GM23248 (cell line): ENCODE measurements around the gene ENOX1. TPM values are rescaled to one million over a fixed set of nuclear protein-coding genes. Genes with fewer than 3 reads are reported as not detected.

ENCODE experiments used
- DNase-seq: peaks from one replicate; pipeline ENCODE4 v3.0.0-alpha.2; 2015
- H2AFZ ChIP-seq: fragments of 200-600 bp; sonication (generic); 2 replicates; pipeline ENCODE4 v1.6.1; 2016; ENCODE audit warnings: antibody characterized with exemption
- H3F3A ChIP-seq: fragments of 200-600 bp; sonication (generic); 2 replicates; pipeline ENCODE4 v1.6.1; 2016; ENCODE audit warnings: mild to moderate bottlenecking, antibody characterized with exemption, mixed run types; ENCODE audit not compliant: insufficient read depth
- H3K27ac ChIP-seq: fragments of 200-600 bp; sonication (generic); 2 replicates; pipeline ENCODE4 v1.5.1; 2016; ENCODE audit warnings: mild to moderate bottlenecking
- H3K27me3 ChIP-seq: fragments of 200-600 bp; sonication (generic); replicated peaks from 2 replicates; pipeline ENCODE4 v1.6.1; 2016; ENCODE audit warnings: mild to moderate bottlenecking; ENCODE audit not compliant: insufficient read depth
- H3K36me3 ChIP-seq: fragments of 200-600 bp; sonication (generic); 2 replicates; pipeline ENCODE4 v1.6.1; 2016; ENCODE audit warnings: low read depth, mild to moderate bottlenecking
- H3K4me1 ChIP-seq: fragments of 200-600 bp; sonication (generic); 2 replicates; pipeline ENCODE4 v1.6.1; 2016; ENCODE audit warnings: mild to moderate bottlenecking; ENCODE audit not compliant: insufficient read depth
- H3K4me2 ChIP-seq: fragments of 200-600 bp; sonication (generic); one replicate; pipeline ENCODE4 v1.6.1; 2016; ENCODE audit warnings: mild to moderate bottlenecking; ENCODE audit not compliant: unreplicated experiment
- H3K4me3 ChIP-seq: fragments of 200-600 bp; sonication (generic); 2 replicates; pipeline ENCODE4 v1.5.1; 2016; ENCODE audit warnings: mild to moderate bottlenecking
- H3K79me2 ChIP-seq: fragments of 200-600 bp; sonication (generic); 2 replicates; pipeline ENCODE4 v1.6.1; 2016; ENCODE audit warnings: mild to moderate bottlenecking; ENCODE audit not compliant: insufficient read depth
- H3K9ac ChIP-seq: fragments of 200-600 bp; sonication (generic); 2 replicates; pipeline ENCODE4 v1.6.1; 2016; ENCODE audit warnings: mild to moderate bottlenecking
- H3K9me2 ChIP-seq: fragments of 200-600 bp; sonication (generic); 2 replicates; pipeline ENCODE4 v1.6.1; 2016; ENCODE audit warnings: mixed run types, mild to moderate bottlenecking, moderate library complexity; ENCODE audit not compliant: insufficient read depth
- H3K9me3 ChIP-seq: fragments of 200-600 bp; sonication (generic); one replicate; pipeline ENCODE4 v1.6.1; 2017; ENCODE audit warnings: low read depth
- H4K20me1 ChIP-seq: fragments of 200-600 bp; sonication (generic); 2 replicates; pipeline ENCODE4 v1.6.0; 2016; ENCODE audit not compliant: insufficient read depth
- EZH2 ChIP-seq: fragments of 200-600 bp; sonication (generic); IDR thresholded peaks from 2 replicates; pipeline ENCODE4 v1.6.1; 2018; ENCODE audit warnings: antibody characterized with exemption, mild to moderate bottlenecking; ENCODE audit not compliant: insufficient read depth, poor library complexity, severe bottlenecking
- EZH2phosphoT487 ChIP-seq: fragments of 200-600 bp; sonication (generic); IDR thresholded peaks from 2 replicates; pipeline ENCODE4 v1.6.1; 2018; ENCODE audit warnings: antibody characterized with exemption, moderate library complexity, mild to moderate bottlenecking, low read depth; ENCODE audit not compliant: insufficient read depth
- WGBS, 2 experiments: methylation state at CpG; one replicate each; pipeline ENCODE4 v1.1.6; 2015 to 2017; ENCODE audit warnings: low lambda C conversion rate in 2 of 2, low coverage in 1 of 2; ENCODE audit errors: missing lambda C conversion rate in 2 of 2; 5-methylcytosine and 5-hydroxymethylcytosine counted together
- in situ Hi-C: fragments of 300-500 bp; cut with MboI; formaldehyde crosslinking; loops from 2 replicates; pipeline ENCODE4 v1.15.0; 2020
- polyA plus RNA-seq: library from polyadenylated mRNA; unstranded; fragments of >200 nt; fragmentation: Nextera tagmentation; extraction: Ambion mirVana; gene quantifications from 2 replicates; pipeline ENCODE4 v1.2.1, GENCODE V29; 2016
- total RNA-seq: library from RNA; depleted of rRNA; stranded (reverse); fragments of >200 nt; shearing (Covaris generic); gene quantifications from 2 replicates; pipeline ENCODE4 v1.2.3, GENCODE V29; 2014

The ENOX1 gene
- total and polyA plus RNA-seq, 2 experiments from 2014 or later, result 1.8 to 3.2 TPM

DNA sequence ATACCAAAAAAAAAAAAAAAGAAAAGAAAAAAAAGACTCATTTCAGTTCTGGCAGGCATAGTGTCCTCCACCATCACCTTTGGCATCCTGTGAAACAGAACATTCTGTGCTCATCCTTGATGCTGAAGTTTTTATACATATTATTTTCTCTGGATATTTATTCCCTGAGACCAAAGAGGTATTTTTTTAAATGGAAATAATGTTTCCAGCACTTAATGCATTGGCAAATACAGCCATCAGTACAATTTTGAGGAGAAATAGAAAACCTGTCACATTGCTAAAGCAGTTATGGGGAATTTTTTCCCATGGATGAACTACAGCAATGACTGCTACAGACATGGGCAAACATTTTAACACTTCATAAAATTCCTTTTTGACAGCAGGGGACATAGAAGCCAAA is 451.0 kb downstream of the ENOX1 start:
- Histone ChIP-seq H3K4me1 (no peaks in the 10 kb centered on the region), H4K20me1 (no peaks in the 10 kb centered on the region), H2AFZ (no peak overlapping the region), H3K4me3 (no peak overlapping the region), H3K9ac (no peak overlapping the region), H3K27ac (no peak overlapping the region), H3F3A (no peaks in the 10 kb centered on the region), H3K4me2 (no peak overlapping the region), H3K27me3 (no peaks in the 10 kb centered on the region), H3K36me3 (no peaks in the 10 kb centered on the region), H3K9me2 (no peaks in the 10 kb centered on the region), H3K79me2 (no peaks in the 10 kb centered on the region), H3K9me3 (no peaks in the 10 kb centered on the region)
- TF ChIP-seq EZH2phosphoT487 (no peak), EZH2 (no peak)
- no peak for DNase-seq
- in situ Hi-C loops, result no loop called here

DNA sequence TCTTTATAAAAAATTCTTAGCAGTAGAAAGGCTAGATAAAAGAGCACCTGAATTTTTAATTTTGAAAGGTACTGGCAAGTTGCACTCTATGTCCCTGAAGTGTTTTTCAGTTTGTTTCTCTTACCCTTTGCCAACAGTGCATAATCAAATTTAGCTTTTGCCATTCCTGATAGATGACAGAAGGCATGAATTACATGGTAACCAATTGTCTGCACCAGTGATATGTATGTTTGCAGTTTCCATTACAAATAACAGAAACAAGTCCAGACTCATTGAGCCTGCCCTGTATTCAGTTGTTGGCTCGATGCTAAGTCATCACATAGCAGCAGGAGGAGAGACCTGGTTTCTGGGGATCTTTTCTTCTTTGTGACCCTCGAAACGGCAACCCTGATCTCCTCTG is 453.6 kb downstream of the ENOX1 start:
- in situ Hi-C loops, result no loop called here
- Histone ChIP-seq H2AFZ (no peak overlapping the region), H3K4me3 (no peak overlapping the region), H3F3A (no peaks in the 10 kb centered on the region), H3K9me2 (no peaks in the 10 kb centered on the region), H3K27ac (no peak overlapping the region), H3K36me3 (no peaks in the 10 kb centered on the region), H3K27me3 (no peaks in the 10 kb centered on the region), H3K4me2 (no peak overlapping the region), H3K9me3 (no peaks in the 10 kb centered on the region), H3K79me2 (no peaks in the 10 kb centered on the region), H4K20me1 (no peaks in the 10 kb centered on the region), H3K9ac (no peak overlapping the region), H3K4me1 (no peaks in the 10 kb centered on the region)
- 90 to 92% methylated on average over 3 of the region's 3 CpGs for WGBS, 2 experiments
- DNase-seq, result no peak
- no peak for TF ChIP-seq EZH2phosphoT487

DNA sequence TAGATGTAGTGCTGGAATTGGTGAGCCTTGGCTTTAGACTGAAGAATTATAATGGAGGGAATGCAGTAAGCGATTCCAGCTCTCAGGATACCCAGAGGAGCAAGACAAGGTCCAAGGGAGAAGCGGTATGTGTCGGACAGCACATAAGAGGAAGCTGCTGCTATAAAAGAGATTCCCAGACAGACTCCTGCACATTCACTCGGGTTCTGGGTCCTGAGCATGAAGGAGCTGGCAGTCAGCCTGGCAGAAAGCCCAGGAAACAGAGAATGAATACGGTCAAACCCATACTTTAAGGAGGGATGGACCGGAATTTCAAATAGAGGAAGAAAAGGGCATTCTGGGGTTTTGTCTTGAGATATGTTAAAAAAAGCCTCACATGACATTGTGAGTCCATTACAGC is 455.1 kb downstream of the ENOX1 start:
- no peak for DNase-seq
- Histone ChIP-seq H3K4me2 (no peak overlapping the region), H4K20me1 (no peaks in the 10 kb centered on the region), H2AFZ (no peak overlapping the region), H3K27ac (no peak overlapping the region), H3K4me1 (no peaks in the 10 kb centered on the region), H3K36me3 (no peaks in the 10 kb centered on the region), H3K9me3 (no peaks in the 10 kb centered on the region), H3K27me3 (no peaks in the 10 kb centered on the region), H3K9ac (no peak overlapping the region), H3K79me2 (no peaks in the 10 kb centered on the region), H3K4me3 (no peak overlapping the region), H3F3A (no peaks in the 10 kb centered on the region), H3K9me2 (no peaks in the 10 kb centered on the region)
- in situ Hi-C loops, result no loop called here
- WGBS, 2 experiments, result 79 to 83% methylated on average over 6 of the region's 6 CpGs
- no peak for TF ChIP-seq EZH2
- no peak for TF ChIP-seq EZH2phosphoT487

DNA sequence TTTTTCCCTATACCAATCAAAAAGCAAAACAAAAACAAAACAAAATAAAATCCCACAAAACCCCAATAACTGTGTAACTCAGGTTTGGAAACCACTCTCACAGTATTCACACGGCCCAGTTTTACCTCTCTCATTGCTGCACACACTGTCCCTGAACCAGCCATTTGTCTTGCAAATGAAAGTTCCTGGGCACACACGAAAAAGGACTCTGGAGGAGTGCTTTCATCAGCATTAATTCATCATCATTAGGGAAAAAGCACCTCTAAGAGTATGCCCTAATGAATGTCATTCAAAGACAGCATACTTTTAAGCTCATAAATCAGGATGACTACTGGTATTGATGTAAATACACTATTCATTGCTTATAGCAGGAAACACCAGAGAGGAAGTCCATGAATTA is 457.1 kb downstream of the ENOX1 start:
- no peak overlapping the region for H3K27ac ChIP-seq
- no peak overlapping the region for H3K4me2 ChIP-seq
- H4K20me1 ChIP-seq, result no peaks in the 10 kb centered on the region
- H3K36me3 ChIP-seq, result no peaks in the 10 kb centered on the region
- no peaks in the 10 kb centered on the region for H3F3A ChIP-seq
- 80 to 90% methylated on average over 2 of the region's 2 CpGs for WGBS, 2 experiments
- no peaks in the 10 kb centered on the region for H3K79me2 ChIP-seq
- TF ChIP-seq EZH2, result no peak
- TF ChIP-seq EZH2phosphoT487, result no peak
- no peaks in the 10 kb centered on the region for H3K9me3 ChIP-seq
- H3K4me1 ChIP-seq, result no peaks in the 10 kb centered on the region
- in situ Hi-C loops, result no loop called here
- H3K9me2 ChIP-seq, result no peaks in the 10 kb centered on the region
- H3K27me3 ChIP-seq, result no peaks in the 10 kb centered on the region
- no peak overlapping the region for H2AFZ ChIP-seq
- DNase-seq, result no peak
- H3K4me3 ChIP-seq, result no peak overlapping the region
- H3K9ac ChIP-seq, result no peak overlapping the region

DNA sequence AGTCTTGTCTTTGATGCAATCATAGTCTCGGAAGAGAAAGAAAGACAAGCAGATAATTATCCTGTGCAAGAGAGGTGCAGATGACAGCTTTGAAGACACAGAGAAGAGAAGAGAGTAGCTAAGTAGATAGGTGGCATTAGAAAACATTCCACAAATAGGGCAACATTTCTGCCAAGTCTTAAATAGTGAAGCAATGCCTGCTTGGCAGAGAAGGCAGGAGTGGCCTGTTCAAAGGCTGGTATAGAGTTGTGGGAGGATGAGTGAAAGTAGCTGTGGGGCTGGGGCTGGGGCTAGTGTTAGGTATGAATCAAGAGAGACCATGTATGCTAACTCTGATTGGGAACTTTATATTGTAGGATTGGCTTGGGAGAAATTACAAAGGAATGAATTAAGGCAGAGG is 457.9 kb downstream of the ENOX1 start:
- Histone ChIP-seq H3K36me3 (no peaks in the 10 kb centered on the region), H3K27ac (no peak overlapping the region), H4K20me1 (no peaks in the 10 kb centered on the region), H3K79me2 (no peaks in the 10 kb centered on the region), H3K4me1 (no peaks in the 10 kb centered on the region), H2AFZ (no peak overlapping the region), H3K27me3 (no peaks in the 10 kb centered on the region), H3K9ac (no peak overlapping the region), H3F3A (no peaks in the 10 kb centered on the region), H3K9me3 (no peaks in the 10 kb centered on the region), H3K4me2 (no peak overlapping the region), H3K9me2 (no peaks in the 10 kb centered on the region), H3K4me3 (no peak overlapping the region)
- WGBS, 2 experiments, result 88 to 93% methylated on average over 1 of the region's 1 CpG
- TF ChIP-seq EZH2, result no peak
- no peak for TF ChIP-seq EZH2phosphoT487
- in situ Hi-C loops, result no loop called here
- DNase-seq, result no peak
